Neural progenitor cell (in vitro differentiated cells): Measurements from ENCODE around the gene THBS4.

ENCODE experiments used
- CTCF ChIP-seq: fragments of 200-600 bp; sonication (generic); IDR thresholded peaks from 2 replicates; pipeline ENCODE4 v1.5.1; 2017; ENCODE audit warnings: antibody characterized with exemption, mild to moderate bottlenecking
- EZH2phosphoT487 ChIP-seq: fragments of 200-600 bp; sonication (generic); IDR thresholded peaks from 2 replicates; pipeline ENCODE4 v1.6.1; 2017; ENCODE audit warnings: antibody characterized with exemption

DNA sequence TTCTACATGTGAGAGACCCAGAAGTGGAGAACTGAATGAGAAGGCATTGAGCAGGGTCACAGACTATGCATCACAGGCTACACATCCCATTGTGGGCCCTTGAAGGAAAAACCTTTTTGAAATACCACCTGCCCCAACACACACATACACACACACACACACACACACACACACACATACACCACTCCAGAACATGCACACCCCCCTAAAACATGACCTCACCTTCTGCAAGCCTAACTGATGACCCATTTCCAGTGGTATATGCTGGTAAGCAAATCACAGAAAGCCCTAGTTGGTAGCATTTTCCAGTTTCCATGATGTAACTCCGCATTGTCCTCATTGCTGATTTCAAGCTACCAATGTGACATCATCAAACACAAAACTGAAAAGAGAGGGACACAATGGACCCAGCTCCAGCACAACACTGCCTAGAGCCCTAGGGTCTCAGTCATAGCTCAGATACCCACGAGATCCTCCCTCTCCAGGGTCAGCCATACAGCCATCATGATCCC, 36.4 kb downstream of the THBS4 start:
- TF ChIP-seq CTCF (no peak), EZH2phosphoT487 (no peak)
